Skeletal muscle tissue (tissue), 4 donors: ENCODE results near the gene HMHB1. TPM values are rescaled to one million over a fixed set of nuclear protein-coding genes. Genes with fewer than 3 reads are reported as not detected.

ENCODE experiments used
- H3K27ac ChIP-seq: one replicate; pipeline ENCODE4 v1.7.0; 2013; ENCODE audit warnings: mild to moderate bottlenecking, low read depth, low read length, inconsistent platforms
- H3K27me3 ChIP-seq, 3 donors: one replicate each; pipeline ENCODE4 v1.7.0; 2013; ENCODE audit warnings: low read length in 3 of 3; ENCODE audit not compliant: control insufficient read depth in 3 of 3, insufficient read depth in 3 of 3
- H3K36me3 ChIP-seq, 3 donors: one replicate each; pipeline ENCODE4 v1.7.0; 2013; ENCODE audit warnings: low read length in 3 of 3; ENCODE audit not compliant: control insufficient read depth in 3 of 3, insufficient read depth in 3 of 3
- H3K4me1 ChIP-seq, 3 donors: one replicate each; pipeline ENCODE4 v1.7.0; 2013; ENCODE audit warnings: low read length in 3 of 3, mild to moderate bottlenecking in 3 of 3; ENCODE audit not compliant: control insufficient read depth in 3 of 3, insufficient read depth in 3 of 3
- H3K4me3 ChIP-seq, 3 donors: one replicate each; pipeline ENCODE4 v1.7.0; 2013; ENCODE audit warnings: low read length in 3 of 3
- H3K9ac ChIP-seq, 3 donors: one replicate each; pipeline ENCODE4 v1.7.0; 2013; ENCODE audit warnings: low read length in 3 of 3, mild to moderate bottlenecking in 3 of 3, moderate library complexity in 2 of 3, low read depth in 1 of 3
- H3K9me3 ChIP-seq, 3 donors: one replicate each; pipeline ENCODE4 v1.7.0; 2013; ENCODE audit warnings: low read length in 3 of 3; ENCODE audit not compliant: control insufficient read depth in 3 of 3
- total RNA-seq: library from RNA; depleted of rRNA; stranded (reverse); fragments of >200 nt; gene quantifications from one replicate; pipeline ENCODE4 v1.2.3, GENCODE V29; 2014
- donor health status: Osteomylitis.

Gene HMHB1
- not detected for total RNA-seq

- H3K9ac ChIP-seq: no peak within 1 kb of the TSS
- no peak within 1 kb of the TSS for H3K27ac ChIP-seq
- H3K4me3 ChIP-seq: no peak within 1 kb of the TSS
- H3K4me1 ChIP-seq: peaks cover 0 to 6% (median 0%) of the 10 kb centered on the region in 3 donors
- H3K27me3 ChIP-seq: no peaks in the 10 kb centered on the region
- H3K9me3 ChIP-seq: no peaks in the 10 kb centered on the region
- no peaks in the 10 kb centered on the region for H3K36me3 ChIP-seq
Measured at GRCh38 chr5:143812085-143812705, at the start of gene HMHB1. TSS of gene HMHB1 (plus strand) at chr5:143812161.

- peaks cover 6 to 17% (median 13%) of the 10 kb centered on the region in 3 donors for H3K4me1 ChIP-seq
- no peaks in the 10 kb centered on the region for H3K27me3 ChIP-seq
- H3K4me3 ChIP-seq: no peak overlapping the region
- no peaks in the 10 kb centered on the region for H3K36me3 ChIP-seq
- no peak overlapping the region for H3K9ac ChIP-seq
- no peak overlapping the region for H3K27ac ChIP-seq
- H3K9me3 ChIP-seq: no peaks in the 10 kb centered on the region
Measured at GRCh38 chr5:143762636-143763220, 49.2 kb upstream of the HMHB1 start.

DNA sequence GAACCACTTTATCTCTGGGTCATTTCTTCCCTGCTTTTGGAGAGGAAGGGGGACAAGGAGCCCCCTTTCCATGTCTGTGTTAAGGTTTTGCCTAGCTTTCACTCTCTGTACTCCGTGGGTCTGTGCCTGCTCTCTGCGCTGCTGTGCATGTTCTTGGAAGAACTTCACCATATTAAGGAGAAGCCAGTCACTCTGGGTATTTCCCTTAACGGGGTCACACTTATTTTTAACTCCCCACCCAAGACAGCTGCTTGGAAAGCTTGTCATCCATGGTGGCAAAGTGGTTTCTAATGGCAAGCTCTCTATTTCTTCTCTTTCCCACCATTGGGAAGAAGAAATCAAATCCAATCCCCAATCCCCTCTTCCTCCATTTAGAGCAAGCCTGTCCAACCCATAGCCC, 44.8 kb upstream of the HMHB1 start:
- H3K9me3 ChIP-seq: no peaks in the 10 kb centered on the region
- H3K27ac ChIP-seq: no peak overlapping the region
- no peaks in the 10 kb centered on the region for H3K27me3 ChIP-seq
- H3K36me3 ChIP-seq: no peaks in the 10 kb centered on the region
- H3K4me3 ChIP-seq: peak overlapping the region in 2 of 3 donors; percentile 17 to 22
- peaks cover 0 to 6% (median 2%) of the 10 kb centered on the region in 3 donors for H3K4me1 ChIP-seq
- H3K9ac ChIP-seq: peak overlapping the region in 1 of 3 donors; percentile 7

- H3K9ac ChIP-seq: no peak overlapping the region
- peaks cover 0 to 6% (median 2%) of the 10 kb centered on the region in 3 donors for H3K4me1 ChIP-seq
Measured at GRCh38 chr5:143769026-143769786, 42.8 kb upstream of the HMHB1 start.

DNA sequence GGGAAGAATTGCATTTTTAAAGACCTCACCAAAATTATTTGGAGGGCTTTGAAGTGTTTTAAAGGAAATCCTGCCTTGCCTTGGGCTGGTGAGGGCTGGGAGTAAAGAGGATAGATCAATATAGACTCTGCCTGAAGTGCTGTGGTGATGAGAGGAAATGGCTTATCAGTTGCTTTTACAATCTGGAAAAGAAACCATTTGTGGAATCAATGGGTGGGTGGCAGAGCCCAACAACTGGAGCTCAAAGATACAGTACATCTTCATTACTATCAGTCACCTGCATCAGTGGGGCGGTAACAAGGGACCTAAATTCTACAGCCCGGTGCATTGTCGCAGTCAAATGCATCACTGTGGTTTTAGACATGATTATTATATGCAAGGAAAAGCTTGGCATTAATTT, 41.5 kb upstream of the HMHB1 start:
- Histone ChIP-seq H3K27me3 (no peaks in the 10 kb centered on the region), H3K9me3 (no peaks in the 10 kb centered on the region), H3K27ac (no peak overlapping the region), H3K36me3 (no peaks in the 10 kb centered on the region), H3K9ac (no peak overlapping the region), H3K4me1 (peaks cover 0 to 6% (median 2%) of the 10 kb centered on the region in 3 donors), H3K4me3 (no peak overlapping the region)

More at GRCh38 chr5:143769026-143769786, 42.8 kb upstream of the HMHB1 start:
- no peak overlapping the region for H3K4me3 ChIP-seq
- no peak overlapping the region for H3K27ac ChIP-seq
- H3K27me3 ChIP-seq: no peaks in the 10 kb centered on the region
- H3K36me3 ChIP-seq: no peaks in the 10 kb centered on the region
- H3K9me3 ChIP-seq: no peaks in the 10 kb centered on the region

DNA sequence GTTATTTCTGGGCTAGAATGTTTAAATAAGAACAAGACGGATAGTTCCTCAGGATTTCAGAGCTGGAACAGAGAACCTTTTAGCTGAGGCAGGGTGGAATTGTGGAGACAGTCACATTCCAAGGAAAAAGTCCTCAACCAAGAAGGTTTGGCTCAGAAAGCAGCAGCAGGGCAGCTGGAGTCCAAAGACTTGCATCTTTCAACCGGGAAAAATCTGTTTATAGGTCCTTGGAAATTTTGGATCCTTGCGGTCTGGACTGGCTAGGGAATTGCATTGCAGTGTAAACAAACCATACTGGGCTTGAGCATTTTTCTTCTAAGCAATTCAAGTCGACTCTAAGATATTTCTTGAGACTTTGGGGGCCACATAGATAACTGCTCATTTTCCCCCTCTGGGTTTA, 40.8 kb upstream of the HMHB1 start:
- Histone ChIP-seq H3K27me3 (no peaks in the 10 kb centered on the region), H3K36me3 (no peaks in the 10 kb centered on the region), H3K4me3 (no peak overlapping the region), H3K4me1 (peaks cover 0 to 6% (median 2%) of the 10 kb centered on the region in 3 donors), H3K9me3 (no peaks in the 10 kb centered on the region), H3K27ac (no peak overlapping the region), H3K9ac (no peak overlapping the region)

DNA sequence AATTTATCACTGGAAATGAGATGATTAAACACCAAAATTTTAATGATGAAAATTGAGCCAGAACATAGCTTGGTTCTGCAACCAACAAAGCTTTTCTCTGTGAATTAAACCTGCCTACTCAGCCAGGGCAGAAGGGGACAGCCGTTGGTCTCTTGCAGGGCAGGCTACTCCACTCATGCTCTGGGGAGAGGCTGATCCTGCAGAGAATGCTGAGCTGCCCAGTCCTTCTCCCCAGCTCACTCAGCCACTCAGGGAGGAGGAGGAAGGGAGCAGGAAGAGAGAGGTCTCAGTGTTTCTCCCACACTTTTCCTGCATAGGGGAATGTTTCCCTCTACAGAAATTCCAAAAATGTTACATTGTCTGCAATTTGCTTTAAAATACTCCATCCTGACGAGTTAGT, 40.4 kb upstream of the HMHB1 start:
- Histone ChIP-seq H3K27ac (no peak overlapping the region), H3K9ac (no peak overlapping the region), H3K36me3 (no peaks in the 10 kb centered on the region), H3K27me3 (no peaks in the 10 kb centered on the region), H3K4me1 (peaks cover 0 to 6% (median 2%) of the 10 kb centered on the region in 3 donors), H3K9me3 (no peaks in the 10 kb centered on the region), H3K4me3 (no peak overlapping the region)

- Histone ChIP-seq H3K4me1 (peaks cover 0 to 2% (median 0%) of the 10 kb centered on the region in 3 donors), H3K9me3 (no peaks in the 10 kb centered on the region), H3K9ac (no peak overlapping the region), H3K36me3 (no peaks in the 10 kb centered on the region), H3K4me3 (no peak overlapping the region), H3K27me3 (no peaks in the 10 kb centered on the region), H3K27ac (no peak overlapping the region)
Measured at GRCh38 chr5:143772621-143773020, 39.3 kb upstream of the HMHB1 start.

DNA sequence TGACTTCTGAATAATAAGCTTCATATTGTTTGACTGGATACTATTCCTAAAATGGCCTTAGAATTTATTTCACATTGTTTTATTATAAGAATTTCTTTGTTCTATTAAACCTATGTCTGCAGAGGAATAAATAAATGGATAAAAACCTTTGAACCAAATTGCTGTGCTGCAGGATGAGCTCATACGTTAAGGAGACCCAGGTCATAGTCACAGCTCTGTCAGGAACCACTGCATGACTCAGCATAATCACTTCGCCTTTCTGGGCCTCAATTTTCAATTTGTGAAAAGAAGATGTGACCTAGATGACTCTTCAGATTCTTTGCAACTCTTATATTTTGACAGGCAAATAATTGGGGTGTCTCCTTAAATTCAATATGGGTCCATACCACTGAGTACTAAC, 36.7 kb upstream of the HMHB1 start:
- Histone ChIP-seq H3K9ac (no peak overlapping the region), H3K27me3 (no peaks in the 10 kb centered on the region), H3K4me3 (no peak overlapping the region), H3K36me3 (no peaks in the 10 kb centered on the region), H3K9me3 (no peaks in the 10 kb centered on the region), H3K27ac (no peak overlapping the region), H3K4me1 (peaks cover 0 to 2% (median 0%) of the 10 kb centered on the region in 3 donors)

DNA sequence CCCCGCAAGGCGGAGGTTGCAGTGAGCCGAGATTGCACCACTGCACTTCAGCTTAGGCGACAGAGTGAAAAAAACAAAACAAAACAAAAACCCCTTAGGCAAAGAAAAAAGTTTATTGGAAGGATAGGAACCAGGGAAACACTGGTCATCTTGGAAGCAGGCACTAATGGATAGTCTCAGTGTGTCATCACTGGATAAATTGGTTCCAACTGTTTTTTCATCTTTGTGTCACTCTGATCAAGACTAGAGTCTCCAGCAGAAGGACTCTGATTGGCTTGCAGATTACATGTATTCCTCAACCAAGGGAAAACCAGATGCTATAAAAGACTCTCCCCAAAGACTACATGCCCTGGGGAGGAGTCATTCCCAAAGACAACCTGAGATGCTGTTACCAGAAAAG, 35.0 kb upstream of the HMHB1 start:
- H3K4me3 ChIP-seq: no peak overlapping the region

More for the DNA sequence above, 35.0 kb upstream of the HMHB1 start:
- Histone ChIP-seq H3K27ac (no peak overlapping the region), H3K9ac (no peak overlapping the region), H3K9me3 (no peaks in the 10 kb centered on the region), H3K4me1 (no peaks in the 10 kb centered on the region), H3K36me3 (no peaks in the 10 kb centered on the region), H3K27me3 (no peaks in the 10 kb centered on the region)
